GM19035 (cell line): Measurements from ENCODE around the gene ST8SIA1.

Source experiments
- ATAC-seq: cut with Tn5 transposase; IDR thresholded peaks from one replicate; pipeline ENCODE4 v1.9.1; 2021; ENCODE audit not compliant: unreplicated experiment

Gene ST8SIA1

DNA sequence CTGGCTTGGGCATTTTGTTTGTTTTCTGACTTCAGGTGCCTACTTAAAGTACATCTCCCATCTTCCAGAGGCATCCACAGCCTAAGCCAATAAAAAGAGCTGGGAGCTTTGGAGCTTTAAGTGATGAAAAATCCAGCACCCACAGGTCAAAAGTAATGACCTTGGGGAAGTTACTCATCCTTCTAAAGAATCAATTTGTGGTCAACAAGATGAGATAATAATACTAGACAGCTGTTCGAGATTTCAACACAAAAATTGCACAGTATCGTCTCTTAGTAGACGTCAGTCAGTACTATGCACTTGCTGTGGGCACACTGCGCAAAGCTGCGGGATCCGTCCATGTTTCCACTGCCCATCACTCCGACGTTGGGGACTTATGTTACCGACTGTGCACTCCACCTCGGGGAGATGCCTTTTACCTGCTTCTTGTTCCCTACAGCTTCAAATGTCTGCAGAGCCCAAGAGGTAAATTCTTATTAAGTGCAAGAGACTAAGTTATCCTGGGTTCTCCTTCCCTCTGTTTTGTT lies 1.3 kb downstream of the ST8SIA1 start:
- ATAC-seq, result no peak

DNA sequence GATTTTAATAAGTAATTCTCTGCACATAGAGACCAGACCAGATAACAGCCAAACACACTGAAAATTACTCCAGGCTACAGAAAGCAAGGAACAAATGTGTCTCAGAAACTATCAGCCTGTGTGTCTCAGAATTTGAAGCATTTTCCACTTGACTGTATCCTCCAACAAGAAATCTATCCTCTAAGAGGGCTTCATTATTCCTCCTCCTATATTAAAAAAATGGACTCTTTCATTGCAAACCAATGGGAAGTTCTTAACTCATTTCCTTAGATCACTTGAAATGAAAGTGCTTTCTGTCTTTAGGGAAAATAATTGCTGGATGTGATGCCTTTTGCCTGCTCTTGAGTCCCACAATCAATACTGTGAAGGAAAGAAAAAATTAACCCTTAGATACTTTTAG lies 2.3 kb downstream of the ST8SIA1 start:
- no peak for ATAC-seq

DNA sequence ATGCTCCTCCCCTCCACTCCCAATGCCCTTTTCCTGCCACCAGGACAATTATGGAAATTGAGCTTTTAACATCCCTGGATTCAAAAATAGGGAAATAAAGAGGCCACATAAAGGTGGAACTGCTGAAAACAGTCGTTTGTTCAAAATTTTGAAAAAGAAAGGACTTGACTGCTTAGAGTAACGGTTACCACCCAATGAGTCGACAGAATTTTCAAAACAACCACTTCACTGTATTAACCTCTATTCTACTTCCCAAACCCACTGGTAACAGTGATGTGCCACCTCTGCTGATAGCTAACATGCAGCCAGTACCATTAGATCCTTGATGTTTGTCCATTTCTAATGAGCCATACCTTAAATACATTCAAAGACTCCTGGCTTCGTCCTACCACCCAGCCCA lies 4.9 kb downstream of the ST8SIA1 start:
- ATAC-seq, result no peak

GRCh38 chr12:22325218-22325617 lies 9.3 kb downstream of the ST8SIA1 start:
- ATAC-seq, result no peak

DNA sequence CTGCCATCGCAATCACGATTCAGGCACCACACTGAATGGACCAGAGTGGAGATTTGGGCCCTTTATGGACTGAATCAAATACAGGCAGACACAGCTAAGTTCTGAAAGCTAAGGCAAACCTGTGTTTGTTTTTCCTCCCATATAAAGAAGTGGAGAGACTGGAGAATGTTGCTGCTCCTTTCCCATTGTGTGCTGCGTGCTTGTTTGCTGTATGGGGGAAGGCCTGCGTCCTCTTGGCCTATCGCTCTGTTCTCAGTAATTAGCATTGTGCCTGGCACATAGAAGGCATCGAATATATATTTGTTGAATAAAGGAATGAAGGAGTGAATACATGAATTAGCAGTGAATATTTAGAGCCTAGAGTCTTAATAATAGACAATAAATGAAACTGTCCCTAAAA lies 12.4 kb downstream of the ST8SIA1 start:
- ATAC-seq, result no peak

DNA sequence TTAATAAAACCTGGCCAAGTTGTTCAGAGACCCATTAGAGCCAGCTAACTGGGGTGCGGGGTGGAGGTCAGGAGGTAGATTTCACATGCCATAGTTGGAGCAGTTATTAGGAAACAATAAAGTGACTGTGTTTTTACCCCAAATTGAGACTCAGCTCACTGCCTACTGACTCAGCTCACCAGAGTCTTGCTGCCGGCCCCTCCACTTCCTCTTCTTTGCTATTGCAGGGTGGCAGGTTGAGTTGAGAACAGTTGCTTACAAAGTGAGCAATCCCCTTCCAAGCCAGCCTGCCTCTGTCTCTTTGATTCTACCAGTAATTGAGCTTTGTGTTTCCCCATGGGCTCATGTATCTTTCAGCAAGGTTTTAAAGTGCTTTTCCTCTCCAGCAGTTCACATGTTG lies 12.9 kb downstream of the ST8SIA1 start:
- ATAC-seq, result no peak

GRCh38 chr12:22321018-22321605 lies 13.4 kb downstream of the ST8SIA1 start:
- no peak for ATAC-seq

GRCh38 chr12:22318108-22318737 lies 16.3 kb downstream of the ST8SIA1 start:
- no peak for ATAC-seq

DNA sequence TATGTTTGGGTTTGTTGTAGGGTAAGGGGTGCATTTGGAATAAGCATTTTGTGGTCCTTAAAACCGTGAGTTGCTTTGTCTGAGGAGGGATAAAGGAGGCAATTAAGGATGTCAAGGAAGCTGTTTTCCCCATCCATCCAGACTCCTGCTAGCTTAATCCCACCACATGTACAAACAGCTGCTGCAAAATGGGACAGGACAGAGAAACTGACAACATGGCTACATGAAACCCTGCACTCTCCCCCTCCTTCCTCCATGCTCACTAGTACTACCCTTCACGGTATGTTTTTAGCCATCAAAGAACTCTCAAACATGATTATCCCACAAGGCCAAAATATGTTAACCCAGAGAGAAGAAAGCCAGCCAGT lies 20.6 kb downstream of the ST8SIA1 start:
- ATAC-seq, result no peak

DNA sequence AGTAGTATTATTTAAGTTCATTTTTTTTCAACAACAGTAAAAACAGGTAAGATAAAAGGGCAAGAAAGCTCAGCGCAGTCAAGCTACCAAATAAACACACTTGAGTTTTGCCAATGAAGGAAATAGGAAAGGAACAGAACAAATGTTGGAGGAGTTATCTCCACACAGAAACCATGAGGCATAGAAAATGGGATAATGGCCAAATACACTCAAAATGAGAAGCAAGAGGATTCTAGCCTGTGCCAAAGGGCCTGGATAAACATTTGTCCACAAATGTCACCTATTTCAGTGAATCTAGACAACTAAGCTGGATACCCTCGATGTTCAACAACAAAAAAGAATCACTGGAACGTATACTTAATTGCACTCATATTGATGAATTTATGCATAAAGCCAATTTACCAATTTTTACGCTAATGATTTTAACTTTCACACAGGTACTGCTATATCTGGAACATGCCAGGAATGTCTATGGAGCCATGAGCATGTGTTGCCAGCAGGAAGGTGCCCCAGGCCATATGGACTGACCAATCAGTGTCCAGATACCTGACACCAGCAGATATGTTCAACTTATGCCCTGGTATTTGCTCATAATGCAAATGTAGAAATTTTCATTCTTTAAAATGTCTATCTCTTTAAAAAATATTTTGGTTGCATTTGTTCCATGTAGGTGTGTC lies 21.1 kb downstream of the ST8SIA1 start:
- ATAC-seq, result no peak

DNA sequence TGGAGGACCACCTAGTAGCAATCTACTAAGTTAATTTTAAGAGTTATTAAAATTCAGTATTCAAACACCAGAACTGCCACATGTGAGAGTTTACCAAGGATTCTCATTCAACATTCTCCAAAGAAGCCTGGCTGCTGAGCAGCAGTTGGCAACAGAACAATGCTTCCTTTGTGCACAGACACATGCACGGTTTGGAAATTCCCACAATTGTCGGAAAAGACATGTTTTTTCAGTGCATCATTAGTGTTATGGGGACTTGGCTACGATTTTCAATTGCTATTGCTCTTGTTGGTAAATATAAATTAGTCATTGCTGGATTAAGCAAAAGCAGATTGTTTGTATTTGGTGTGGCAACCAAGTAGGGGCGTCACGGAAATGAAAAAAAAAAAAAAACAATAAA lies 22.2 kb downstream of the ST8SIA1 start:
- no peak for ATAC-seq

DNA sequence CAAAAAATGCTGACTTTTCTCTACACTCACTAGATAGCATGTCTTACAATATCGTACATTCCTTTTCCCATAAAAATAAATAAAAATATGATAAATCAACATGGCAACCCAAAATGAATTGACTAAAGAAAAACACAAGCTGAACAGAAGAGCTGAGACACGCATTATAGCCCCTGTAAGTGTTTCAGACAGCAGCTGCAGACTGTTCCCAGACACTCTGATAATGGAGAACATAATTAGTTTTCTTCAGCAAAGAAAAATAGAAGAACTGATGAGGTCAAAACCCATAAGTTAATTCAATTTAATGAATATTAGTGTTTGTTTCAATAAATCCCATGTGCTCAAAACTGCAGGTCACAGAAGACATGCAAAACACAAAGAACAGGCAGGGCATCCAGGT lies 23.8 kb downstream of the ST8SIA1 start:
- no peak for ATAC-seq

- ATAC-seq, result no peak
These were observed 24.2 kb downstream of the ST8SIA1 start for GRCh38 chr12:22310275-22310674.

GRCh38 chr12:22307811-22308210 lies 26.7 kb downstream of the ST8SIA1 start:
- ATAC-seq, result no peak

GRCh38 chr12:22306311-22306710 lies 28.2 kb downstream of the ST8SIA1 start:
- no peak for ATAC-seq

DNA sequence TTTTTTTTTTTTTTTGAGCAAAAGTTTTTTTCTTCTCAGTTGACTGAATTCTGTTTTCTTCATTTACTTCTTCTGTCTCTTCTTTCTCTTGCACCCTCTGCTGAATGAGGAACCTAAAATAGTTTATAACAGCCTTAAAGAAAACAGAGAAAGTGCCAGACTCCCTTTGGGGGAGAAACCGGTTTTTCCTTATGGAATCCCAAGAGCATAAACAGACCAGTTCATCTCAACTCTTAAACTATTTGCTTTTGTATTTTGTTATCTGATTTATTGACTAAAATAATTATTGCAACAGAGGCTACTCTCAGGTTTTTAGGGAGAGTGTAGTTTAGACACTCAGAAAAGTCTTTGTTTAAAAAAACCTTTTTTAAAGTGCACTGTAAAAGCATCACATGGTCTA lies 30.2 kb downstream of the ST8SIA1 start:
- ATAC-seq, result no peak

DNA sequence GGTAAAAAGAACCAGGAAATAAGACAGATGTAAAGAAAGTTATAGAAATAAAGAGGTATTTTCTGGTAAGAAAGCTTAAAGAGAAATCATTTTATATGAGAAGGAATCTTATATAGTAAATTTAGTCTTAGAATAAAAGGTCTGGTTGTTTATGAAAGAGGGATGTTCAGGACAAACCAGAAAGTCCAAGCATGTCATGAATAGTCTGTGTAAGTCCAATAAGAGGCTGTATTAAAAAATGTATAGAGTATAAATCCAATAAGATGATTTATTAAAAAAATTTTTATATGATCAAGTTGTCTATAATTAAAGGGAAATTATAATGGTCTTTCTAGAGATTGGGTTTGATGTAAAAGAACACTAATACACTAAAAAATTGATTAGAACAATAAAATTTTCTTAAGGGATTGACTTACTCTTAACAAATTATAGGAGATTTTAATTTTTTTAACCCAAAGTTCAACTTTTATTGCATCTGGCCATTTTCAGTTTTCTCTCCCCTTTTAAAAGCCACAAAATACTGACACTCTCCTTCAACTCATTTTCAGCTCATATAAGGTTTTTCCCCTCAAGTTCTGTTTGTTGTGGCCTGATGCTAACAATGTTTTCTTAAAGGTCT lies 35.1 kb downstream of the ST8SIA1 start:
- ATAC-seq, result no peak

DNA sequence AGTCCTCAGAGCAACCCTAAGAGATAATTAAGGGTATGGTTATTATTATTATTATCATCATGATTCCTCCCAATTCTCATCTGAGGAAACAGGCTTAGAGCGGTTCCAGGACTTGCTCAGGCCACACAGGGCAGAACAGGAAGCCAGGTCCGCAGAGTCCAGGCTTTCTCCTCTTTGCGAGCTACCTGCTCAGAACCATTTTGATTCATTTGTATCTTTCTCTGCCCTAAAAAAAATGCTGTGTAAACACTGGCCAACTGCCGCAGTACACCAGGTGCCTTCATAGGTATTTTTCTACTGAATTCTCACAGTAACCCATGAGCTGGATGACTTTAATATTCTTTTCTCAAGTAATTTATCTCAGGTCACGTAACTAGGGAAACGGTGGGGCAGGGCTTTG lies 45.3 kb downstream of the ST8SIA1 start:
- no peak for ATAC-seq

- no peak for ATAC-seq
These were observed 46.5 kb downstream of the ST8SIA1 start for GRCh38 chr12:22287776-22288621.

DNA sequence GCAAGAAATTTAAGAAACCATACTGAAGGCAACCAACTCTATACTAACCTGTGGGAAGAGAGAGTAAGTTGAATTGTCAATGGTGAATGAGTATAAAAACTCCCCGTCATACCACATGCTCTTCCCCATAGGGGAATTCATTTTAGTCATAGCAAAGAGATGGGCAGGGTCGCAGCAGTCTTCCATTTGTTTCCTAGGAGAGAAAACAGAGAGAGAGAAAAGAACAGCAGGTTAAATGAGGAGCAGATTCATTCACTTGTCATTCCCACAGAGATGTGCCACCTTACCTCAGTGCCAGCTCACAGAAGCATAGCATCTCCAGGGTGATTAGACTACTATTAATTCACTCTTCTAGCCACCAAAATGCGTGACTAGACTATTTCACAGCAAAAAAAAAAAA lies 47.4 kb downstream of the ST8SIA1 start:
- no peak for ATAC-seq

GRCh38 chr12:22286569-22286968 lies 47.9 kb downstream of the ST8SIA1 start:
- no peak for ATAC-seq
